ENCODE measurements around the gene PSMA6. TPM values are rescaled to one million over a fixed set of nuclear protein-coding genes. Genes with fewer than 3 reads are reported as not detected.

The PSMA6 gene
- total and polyA plus RNA-seq, 2 of the 13 experiments (the other 11 are each of a cell fraction or from before 2014, with no cell fraction given), result 525 to 1,109 TPM

DNA sequence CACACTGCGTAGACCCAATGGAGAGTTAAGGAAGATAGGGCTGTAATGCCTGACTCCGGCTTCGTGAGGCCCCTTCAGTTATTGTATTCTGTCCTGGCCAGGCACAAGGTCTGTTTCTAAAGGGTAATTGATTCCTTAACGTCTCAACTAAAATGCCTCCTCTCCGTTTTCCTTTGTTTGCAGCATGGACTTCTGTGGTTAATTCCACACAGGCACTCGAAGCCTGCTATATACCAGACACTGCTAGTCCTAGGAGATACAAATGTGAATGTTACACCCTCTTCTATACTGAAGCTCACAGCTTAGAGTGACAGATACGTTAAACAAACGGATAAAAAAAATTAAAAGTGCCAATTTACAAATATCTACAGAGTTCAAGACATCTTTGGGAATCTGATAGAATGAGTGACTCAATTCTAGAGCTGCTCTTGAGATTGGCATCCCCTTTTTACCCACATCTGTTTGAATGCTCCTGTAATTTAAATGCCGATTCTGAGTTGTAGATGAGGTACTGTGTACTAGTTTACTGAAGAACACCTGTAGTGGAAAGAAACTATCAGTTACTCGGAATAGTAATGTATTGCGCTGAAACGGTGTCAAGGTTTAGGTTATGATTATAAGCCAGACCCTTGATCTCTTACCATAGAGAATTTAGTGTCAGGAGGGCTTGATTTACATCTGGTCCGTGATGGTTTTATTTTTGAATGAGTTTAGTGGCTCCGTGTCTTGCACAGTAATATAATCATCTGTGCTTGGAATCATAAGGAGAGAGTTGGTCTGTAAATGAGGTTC is 784 bp downstream of the PSMA6 start (continued):
- TF ChIP-seq, protein P1, sequence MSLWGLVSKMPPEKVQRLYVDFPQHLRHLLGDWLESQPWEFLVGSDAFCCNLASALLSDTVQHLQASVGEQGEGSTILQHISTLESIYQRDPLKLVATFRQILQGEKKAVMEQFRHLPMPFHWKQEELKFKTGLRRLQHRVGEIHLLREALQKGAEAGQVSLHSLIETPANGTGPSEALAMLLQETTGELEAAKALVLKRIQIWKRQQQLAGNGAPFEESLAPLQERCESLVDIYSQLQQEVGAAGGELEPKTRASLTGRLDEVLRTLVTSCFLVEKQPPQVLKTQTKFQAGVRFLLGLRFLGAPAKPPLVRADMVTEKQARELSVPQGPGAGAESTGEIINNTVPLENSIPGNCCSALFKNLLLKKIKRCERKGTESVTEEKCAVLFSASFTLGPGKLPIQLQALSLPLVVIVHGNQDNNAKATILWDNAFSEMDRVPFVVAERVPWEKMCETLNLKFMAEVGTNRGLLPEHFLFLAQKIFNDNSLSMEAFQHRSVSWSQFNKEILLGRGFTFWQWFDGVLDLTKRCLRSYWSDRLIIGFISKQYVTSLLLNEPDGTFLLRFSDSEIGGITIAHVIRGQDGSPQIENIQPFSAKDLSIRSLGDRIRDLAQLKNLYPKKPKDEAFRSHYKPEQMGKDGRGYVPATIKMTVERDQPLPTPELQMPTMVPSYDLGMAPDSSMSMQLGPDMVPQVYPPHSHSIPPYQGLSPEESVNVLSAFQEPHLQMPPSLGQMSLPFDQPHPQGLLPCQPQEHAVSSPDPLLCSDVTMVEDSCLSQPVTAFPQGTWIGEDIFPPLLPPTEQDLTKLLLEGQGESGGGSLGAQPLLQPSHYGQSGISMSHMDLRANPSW (CRISPR knock-in tag; IDR thresholded peaks at IDR 0.05; ENCODE audit: borderline replicate concordance), result no peak
- TF ChIP-seq ZNF34 (CRISPR knock-in tag; IDR thresholded peaks at IDR 0.05; ENCODE audit: borderline replicate concordance) (no peak), HNRNPLL (IDR thresholded peaks at IDR 0.05; ENCODE audit: low read depth, low read length, poor library complexity, severe bottlenecking) (no peak), RFX3 (CRISPR knock-in tag; IDR thresholded peaks at IDR 0.05) (no peak), ELF4 (CRISPR knock-in tag; IDR thresholded peaks at IDR 0.05; ENCODE audit: borderline replicate concordance) (peak; percentile 25), TCF12 (IDR thresholded peaks at IDR 0.05) (no peak), TCF12 (CRISPR knock-in tag; IDR thresholded peaks at IDR 0.05) (no peak), HCFC1 (IDR thresholded peaks at IDR 0.05; ENCODE audit: low read depth, low read length) (no peak), ARNTL (CRISPR knock-in tag; IDR thresholded peaks at IDR 0.05) (no peak), ZNF615 (CRISPR knock-in tag; IDR thresholded peaks at IDR 0.05; ENCODE audit: borderline replicate concordance) (no peak), CTCF (CRISPR knock-in tag; IDR thresholded peaks at IDR 0.05) (no peak), THAP7 (CRISPR knock-in tag; IDR thresholded peaks at IDR 0.05) (0 out of 2 replicates have a peak, but pooled peaks have one; percentile 24)
- TF ChIP-seq, protein P2, sequence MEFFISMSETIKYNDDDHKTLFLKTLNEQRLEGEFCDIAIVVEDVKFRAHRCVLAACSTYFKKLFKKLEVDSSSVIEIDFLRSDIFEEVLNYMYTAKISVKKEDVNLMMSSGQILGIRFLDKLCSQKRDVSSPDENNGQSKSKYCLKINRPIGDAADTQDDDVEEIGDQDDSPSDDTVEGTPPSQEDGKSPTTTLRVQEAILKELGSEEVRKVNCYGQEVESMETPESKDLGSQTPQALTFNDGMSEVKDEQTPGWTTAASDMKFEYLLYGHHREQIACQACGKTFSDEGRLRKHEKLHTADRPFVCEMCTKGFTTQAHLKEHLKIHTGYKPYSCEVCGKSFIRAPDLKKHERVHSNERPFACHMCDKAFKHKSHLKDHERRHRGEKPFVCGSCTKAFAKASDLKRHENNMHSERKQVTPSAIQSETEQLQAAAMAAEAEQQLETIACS (CRISPR knock-in tag; IDR thresholded peaks at IDR 0.05), result 0 out of 2 replicates have a peak, but pooled peaks have one; percentile 13
- TF ChIP-seq, protein P3, sequence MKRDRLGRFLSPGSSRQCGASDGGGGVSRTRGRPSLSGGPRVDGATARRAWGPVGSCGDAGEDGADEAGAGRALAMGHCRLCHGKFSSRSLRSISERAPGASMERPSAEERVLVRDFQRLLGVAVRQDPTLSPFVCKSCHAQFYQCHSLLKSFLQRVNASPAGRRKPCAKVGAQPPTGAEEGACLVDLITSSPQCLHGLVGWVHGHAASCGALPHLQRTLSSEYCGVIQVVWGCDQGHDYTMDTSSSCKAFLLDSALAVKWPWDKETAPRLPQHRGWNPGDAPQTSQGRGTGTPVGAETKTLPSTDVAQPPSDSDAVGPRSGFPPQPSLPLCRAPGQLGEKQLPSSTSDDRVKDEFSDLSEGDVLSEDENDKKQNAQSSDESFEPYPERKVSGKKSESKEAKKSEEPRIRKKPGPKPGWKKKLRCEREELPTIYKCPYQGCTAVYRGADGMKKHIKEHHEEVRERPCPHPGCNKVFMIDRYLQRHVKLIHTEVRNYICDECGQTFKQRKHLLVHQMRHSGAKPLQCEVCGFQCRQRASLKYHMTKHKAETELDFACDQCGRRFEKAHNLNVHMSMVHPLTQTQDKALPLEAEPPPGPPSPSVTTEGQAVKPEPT (CRISPR knock-in tag; IDR thresholded peaks at IDR 0.05; ENCODE audit: low read depth), result no peak
- TF ChIP-seq, protein P4, sequence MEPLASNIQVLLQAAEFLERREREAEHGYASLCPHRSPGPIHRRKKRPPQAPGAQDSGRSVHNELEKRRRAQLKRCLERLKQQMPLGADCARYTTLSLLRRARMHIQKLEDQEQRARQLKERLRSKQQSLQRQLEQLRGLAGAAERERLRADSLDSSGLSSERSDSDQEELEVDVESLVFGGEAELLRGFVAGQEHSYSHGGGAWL (CRISPR knock-in tag; IDR thresholded peaks at IDR 0.05), result no peak
- TF ChIP-seq, protein P5, sequence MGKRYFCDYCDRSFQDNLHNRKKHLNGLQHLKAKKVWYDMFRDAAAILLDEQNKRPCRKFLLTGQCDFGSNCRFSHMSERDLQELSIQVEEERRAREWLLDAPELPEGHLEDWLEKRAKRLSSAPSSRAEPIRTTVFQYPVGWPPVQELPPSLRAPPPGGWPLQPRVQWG (CRISPR knock-in tag; IDR thresholded peaks at IDR 0.05; ENCODE audit: borderline replicate concordance, low read depth), result no peak
- TF ChIP-seq, protein P6, sequence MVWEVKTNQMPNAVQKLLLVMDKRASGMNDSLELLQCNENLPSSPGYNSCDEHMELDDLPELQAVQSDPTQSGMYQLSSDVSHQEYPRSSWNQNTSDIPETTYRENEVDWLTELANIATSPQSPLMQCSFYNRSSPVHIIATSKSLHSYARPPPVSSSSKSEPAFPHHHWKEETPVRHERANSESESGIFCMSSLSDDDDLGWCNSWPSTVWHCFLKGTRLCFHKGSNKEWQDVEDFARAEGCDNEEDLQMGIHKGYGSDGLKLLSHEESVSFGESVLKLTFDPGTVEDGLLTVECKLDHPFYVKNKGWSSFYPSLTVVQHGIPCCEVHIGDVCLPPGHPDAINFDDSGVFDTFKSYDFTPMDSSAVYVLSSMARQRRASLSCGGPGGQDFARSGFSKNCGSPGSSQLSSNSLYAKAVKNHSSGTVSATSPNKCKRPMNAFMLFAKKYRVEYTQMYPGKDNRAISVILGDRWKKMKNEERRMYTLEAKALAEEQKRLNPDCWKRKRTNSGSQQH (CRISPR knock-in tag; IDR thresholded peaks at IDR 0.05; ENCODE audit: low read depth), result no peak
